ENCODE data around the gene TMC7.

DNA sequence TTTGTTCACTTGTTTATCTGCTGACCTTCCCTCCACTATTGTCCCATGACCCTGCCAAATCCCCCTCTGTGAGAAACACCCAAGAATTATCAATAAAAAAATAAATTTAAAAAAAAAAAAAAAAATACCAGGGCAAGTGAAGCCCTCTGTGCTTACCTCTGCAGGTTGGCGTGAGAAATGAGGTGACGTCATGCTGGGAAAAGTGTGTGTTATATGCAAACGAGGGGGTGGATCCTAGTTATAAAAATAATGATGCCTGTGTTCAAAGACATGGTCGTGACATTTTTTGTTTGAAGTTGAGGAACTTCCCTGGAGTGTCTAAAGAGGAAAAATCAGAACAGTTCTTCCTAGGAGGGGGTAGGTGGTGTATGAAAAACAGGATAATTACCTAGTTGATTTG lies 20.2 kb downstream of the TMC7 start:
- no peak for TF ChIP-seq POLR2A (IDR thresholded peaks at IDR 0.05)
- TF ChIP-seq, protein P1, sequence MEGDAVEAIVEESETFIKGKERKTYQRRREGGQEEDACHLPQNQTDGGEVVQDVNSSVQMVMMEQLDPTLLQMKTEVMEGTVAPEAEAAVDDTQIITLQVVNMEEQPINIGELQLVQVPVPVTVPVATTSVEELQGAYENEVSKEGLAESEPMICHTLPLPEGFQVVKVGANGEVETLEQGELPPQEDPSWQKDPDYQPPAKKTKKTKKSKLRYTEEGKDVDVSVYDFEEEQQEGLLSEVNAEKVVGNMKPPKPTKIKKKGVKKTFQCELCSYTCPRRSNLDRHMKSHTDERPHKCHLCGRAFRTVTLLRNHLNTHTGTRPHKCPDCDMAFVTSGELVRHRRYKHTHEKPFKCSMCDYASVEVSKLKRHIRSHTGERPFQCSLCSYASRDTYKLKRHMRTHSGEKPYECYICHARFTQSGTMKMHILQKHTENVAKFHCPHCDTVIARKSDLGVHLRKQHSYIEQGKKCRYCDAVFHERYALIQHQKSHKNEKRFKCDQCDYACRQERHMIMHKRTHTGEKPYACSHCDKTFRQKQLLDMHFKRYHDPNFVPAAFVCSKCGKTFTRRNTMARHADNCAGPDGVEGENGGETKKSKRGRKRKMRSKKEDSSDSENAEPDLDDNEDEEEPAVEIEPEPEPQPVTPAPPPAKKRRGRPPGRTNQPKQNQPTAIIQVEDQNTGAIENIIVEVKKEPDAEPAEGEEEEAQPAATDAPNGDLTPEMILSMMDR (IDR thresholded peaks at IDR 0.05), result no peak
- no peak for TF ChIP-seq POLR2AphosphoS5 (IDR thresholded peaks at IDR 0.05)

Data from prostate gland (tissue), 2 donors.